Neural progenitor cell (in vitro differentiated cells): ENCODE results near the gene CAMLG. TPM values are rescaled to one million over a fixed set of nuclear protein-coding genes. Genes with fewer than 3 reads are reported as not detected.
"Not testable (repeated sequence)": the region's sequence is repeated elsewhere in the genome, so short reads cannot be mapped to it uniquely, and the experiment has no call there.

Source experiments
- DNase-seq: peaks from one replicate; pipeline ENCODE4 v3.0.0-alpha.2; 2016; ENCODE audit warnings: low spot score
- H2AFZ ChIP-seq: fragments of 200-600 bp; sonication (generic); replicated peaks from 2 replicates; pipeline ENCODE4 v1.6.1; 2016; ENCODE audit warnings: antibody characterized with exemption
- H3F3A ChIP-seq: fragments of 200-600 bp; sonication (generic); 2 replicates; pipeline ENCODE4 v1.6.1; 2016; ENCODE audit warnings: antibody characterized with exemption, low read depth
- H3K27ac ChIP-seq: fragments of 200-600 bp; sonication (generic); 2 replicates; pipeline ENCODE4 v1.5.1; 2016; ENCODE audit warnings: mild to moderate bottlenecking
- H3K27me3 ChIP-seq: fragments of 200-600 bp; sonication (generic); 2 replicates; pipeline ENCODE4 v1.6.1; 2016; ENCODE audit warnings: mild to moderate bottlenecking, moderate library complexity
- H3K36me3 ChIP-seq: fragments of 200-600 bp; sonication (generic); 2 replicates; pipeline ENCODE4 v1.5.1; 2016
- H3K4me1 ChIP-seq: fragments of 200-600 bp; sonication (generic); 2 replicates; pipeline ENCODE4 v1.6.1; 2016; ENCODE audit warnings: mixed run types
- H3K4me2 ChIP-seq: fragments of 200-600 bp; sonication (generic); 2 replicates; pipeline ENCODE4 v1.6.1; 2016
- H3K4me3 ChIP-seq: fragments of 200-600 bp; sonication (generic); 2 replicates; pipeline ENCODE4 v1.5.1; 2016
- H3K79me2 ChIP-seq: fragments of 200-600 bp; sonication (generic); 2 replicates; pipeline ENCODE4 v1.6.1; 2016; ENCODE audit warnings: low read depth
- H3K9ac ChIP-seq: fragments of 200-600 bp; sonication (generic); 2 replicates; pipeline ENCODE4 v1.6.1; 2016
- H3K9me3 ChIP-seq: fragments of 200-600 bp; sonication (generic); 2 replicates; pipeline ENCODE4 v1.5.1; 2016; ENCODE audit warnings: low read depth
- H4K20me1 ChIP-seq: fragments of 200-600 bp; sonication (generic); 2 replicates; pipeline ENCODE4 v1.6.1; 2016; ENCODE audit warnings: low read depth
- H3K27ac Mint-ChIP-seq: 3 replicates; pipeline ENCODE4 v1.8.0; 2021; ENCODE audit warnings: mixed read lengths
- H3K27me3 Mint-ChIP-seq: 2 replicates; pipeline ENCODE4 v1.8.0; 2022; ENCODE audit warnings: low read depth, mild to moderate bottlenecking, inconsistent platforms, moderate library complexity, mixed read lengths; ENCODE audit not compliant: insufficient read depth
- H3K36me3 Mint-ChIP-seq: 3 replicates; pipeline ENCODE4 v1.8.0; 2021; ENCODE audit warnings: mixed read lengths
- H3K4me1 Mint-ChIP-seq: 3 replicates; pipeline ENCODE4 v1.8.0; 2021; ENCODE audit warnings: mixed read lengths
- H3K4me3 Mint-ChIP-seq: 3 replicates; pipeline ENCODE4 v1.8.0; 2021; ENCODE audit warnings: mild to moderate bottlenecking, moderate library complexity, mixed read lengths
- H3K9me3 Mint-ChIP-seq: 3 replicates; pipeline ENCODE4 v1.8.0; 2020; ENCODE audit warnings: mixed read lengths
- CTCF ChIP-seq: fragments of 200-600 bp; sonication (generic); IDR thresholded peaks from 2 replicates; pipeline ENCODE4 v1.5.1; 2017; ENCODE audit warnings: antibody characterized with exemption, mild to moderate bottlenecking
- EZH2 ChIP-seq: fragments of 200-600 bp; sonication (generic); IDR thresholded peaks from 2 replicates; pipeline ENCODE4 v1.6.1; 2017; ENCODE audit warnings: antibody characterized with exemption, mild to moderate bottlenecking, moderate library complexity
- EZH2phosphoT487 ChIP-seq: fragments of 200-600 bp; sonication (generic); IDR thresholded peaks from 2 replicates; pipeline ENCODE4 v1.6.1; 2017; ENCODE audit warnings: antibody characterized with exemption
- total RNA-seq: library from RNA; depleted of rRNA; stranded (reverse); fragments of >200 nt; gene quantifications from 2 replicates; pipeline ENCODE4 v1.2.3, GENCODE V29; 2015; ENCODE audit warnings: low replicate concordance

Gene CAMLG
- 27.0 and 44.5 TPM in 2 replicates for total RNA-seq

GRCh38 chr5:134738133-134738962 lies at the start of gene CAMLG:
CAMLG (plus strand) TSS chr5:134738548; CDS start chr5:134738621, 73 bp downstream.
- H4K20me1 ChIP-seq: peaks cover 22% of the 10 kb centered on the region
- H3F3A ChIP-seq: peaks cover 20% of the 10 kb centered on the region
- Mint-ChIP-seq H3K9me3 (no peaks in the 10 kb centered on the region), H3K4me1 (peaks cover 18% of the 10 kb centered on the region), H3K36me3 (no peaks in the 10 kb centered on the region), H3K4me3 (peak within 1 kb of the TSS; percentile 96), H3K27ac (peak within 1 kb of the TSS; percentile 96), H3K27me3 (no peaks in the 10 kb centered on the region)
- peak within 1 kb of the TSS; percentile 76 for H3K4me3 ChIP-seq
- H3K4me1 ChIP-seq: peaks cover 7% of the 10 kb centered on the region
- no peaks in the 10 kb centered on the region for H3K9me3 ChIP-seq
- H2AFZ ChIP-seq: peak within 1 kb of the TSS; percentile 99
- TF ChIP-seq EZH2: no peak
- TF ChIP-seq EZH2phosphoT487: peak; percentile 29
- TF ChIP-seq CTCF: peak; percentile 85
- no peaks in the 10 kb centered on the region for H3K27me3 ChIP-seq
- peak within 1 kb of the TSS; percentile 88 for H3K4me2 ChIP-seq
- peak within 1 kb of the TSS; percentile 85 for H3K27ac ChIP-seq
- H3K79me2 ChIP-seq: peaks cover 32% of the 10 kb centered on the region
- no peaks in the 10 kb centered on the region for H3K36me3 ChIP-seq
- H3K9ac ChIP-seq: peak within 1 kb of the TSS; percentile 53
- DNase-seq: peak; percentile 99

- H3K36me3 ChIP-seq: peaks cover 10% of the 10 kb centered on the region
- not testable (repeated sequence) for H3K4me2 ChIP-seq, H3K4me1 ChIP-seq, H3K4me3 ChIP-seq, H3K4me3 Mint-ChIP-seq, H3K27ac Mint-ChIP-seq, H3K79me2 ChIP-seq, H3K27me3 Mint-ChIP-seq, H3K9me3 ChIP-seq, H3K4me1 Mint-ChIP-seq, H3K27ac ChIP-seq, H2AFZ ChIP-seq, H3F3A ChIP-seq, H4K20me1 ChIP-seq, H3K9me3 Mint-ChIP-seq, DNase-seq, H3K27me3 ChIP-seq, H3K9ac ChIP-seq
- peaks cover 28% of the 10 kb centered on the region for H3K36me3 Mint-ChIP-seq
Observed at GRCh38 chr5:134690144-134690543, 48.2 kb upstream of the CAMLG start.

GRCh38 chr5:134692722-134693121 lies 45.6 kb upstream of the CAMLG start:
- Mint-ChIP-seq H3K9me3 (no peaks in the 10 kb centered on the region), H3K27ac (no peak overlapping the region), H3K27me3 (no peaks in the 10 kb centered on the region), H3K4me3 (no peak overlapping the region), H3K36me3 (peaks cover 28% of the 10 kb centered on the region), H3K4me1 (no peaks in the 10 kb centered on the region)
- peaks cover 6% of the 10 kb centered on the region for H3K36me3 ChIP-seq
- no peaks in the 10 kb centered on the region for H3K27me3 ChIP-seq
- no peaks in the 10 kb centered on the region for H3K79me2 ChIP-seq
- no peak overlapping the region for H3K4me3 ChIP-seq
- H3K4me1 ChIP-seq: no peaks in the 10 kb centered on the region
- H3K27ac ChIP-seq: no peak overlapping the region
- no peaks in the 10 kb centered on the region for H4K20me1 ChIP-seq
- no peak overlapping the region for H3K9ac ChIP-seq
- H2AFZ ChIP-seq: no peak overlapping the region
- no peaks in the 10 kb centered on the region for H3K9me3 ChIP-seq
- TF ChIP-seq CTCF (no peak), EZH2phosphoT487 (no peak), EZH2 (no peak)
- H3F3A ChIP-seq: no peaks in the 10 kb centered on the region
- no peak overlapping the region for H3K4me2 ChIP-seq
- DNase-seq: no peak

- H3K4me1 ChIP-seq: no peaks in the 10 kb centered on the region
- H2AFZ ChIP-seq: no peak overlapping the region
- peaks cover 20% of the 10 kb centered on the region for H3K36me3 Mint-ChIP-seq
- no peaks in the 10 kb centered on the region for H3K27me3 Mint-ChIP-seq
- H3K9me3 Mint-ChIP-seq: no peaks in the 10 kb centered on the region
- H3K36me3 ChIP-seq: peaks cover 4% of the 10 kb centered on the region
- no peak overlapping the region for H3K4me3 ChIP-seq
- H3K9me3 ChIP-seq: no peaks in the 10 kb centered on the region
- H3F3A ChIP-seq: no peaks in the 10 kb centered on the region
- no peak overlapping the region for H3K4me3 Mint-ChIP-seq
- DNase-seq: no peak
- H3K79me2 ChIP-seq: no peaks in the 10 kb centered on the region
- H4K20me1 ChIP-seq: no peaks in the 10 kb centered on the region
- TF ChIP-seq CTCF (no peak), EZH2 (no peak), EZH2phosphoT487 (no peak)
- no peak overlapping the region for H3K27ac ChIP-seq
- H3K27me3 ChIP-seq: no peaks in the 10 kb centered on the region
- H3K4me2 ChIP-seq: no peak overlapping the region
- no peaks in the 10 kb centered on the region for H3K4me1 Mint-ChIP-seq
- H3K27ac Mint-ChIP-seq: no peak overlapping the region
- H3K9ac ChIP-seq: no peak overlapping the region
Observed at GRCh38 chr5:134708301-134708700, 30.0 kb upstream of the CAMLG start.
